K562 (cell line): ENCODE measurements around the gene TUBB4B. TPM values are rescaled to one million over a fixed set of nuclear protein-coding genes. Genes with fewer than 3 reads are reported as not detected.

Experiments used
- ATAC-seq: fragments of 200-7000 bp; cut with Tn5 transposase; 3 replicates; pipeline ENCODE4 v1.9.1; 2020; ENCODE audit warnings: moderate library complexity
- BruUV-seq: library from RNA; stranded (reverse); fragments of 400-500 nt; replicated peaks from 2 replicates; lab custom pipeline; 2021; lab: Mats Ljungman, UMichigan
- CTCF ChIA-PET: fragments of 300-600 bp; formaldehyde crosslinking; extraction: SDS; loops from one replicate; lab custom pipeline; 2021; ENCODE audit warnings: low intra/inter-chr PET ratio; lab: Yijun Ruan, JAX
- POLR2A ChIA-PET: fragments of 300-600, 350-650 bp; sonication (Branson Sonifier 250); formaldehyde crosslinking; extraction: SDS; loops from one replicate; lab custom pipeline; 2021; ENCODE audit warnings: antibody characterized with exemption, inconsistent platforms; lab: Yijun Ruan, JAX
- DNase-seq, 4 experiments: peaks; one replicate each; pipeline versions ENCODE4 v3.0.0 to v3.0.0-alpha.2; 2011 to 2018; ENCODE audit warnings: low spot score in 3 of 4, mixed read lengths in 3 of 4; ENCODE audit errors: extremely low read depth in 1 of 4
- FAIRE-seq: peaks from 2 replicates; lab custom pipeline; 2011; peaks lifted over from hg19 to GRCh38; lab: Jason Lieb, UNC
- H2AFZ ChIP-seq: 2 replicates; pipeline ENCODE4 v1.6.0; 2011; ENCODE audit warnings: low read depth, low read length, control low read depth, inconsistent platforms
- H3K27ac ChIP-seq: fragments of 200-600 bp; 3 replicates; pipeline ENCODE4 v1.8.0; 2011; ENCODE audit warnings: low read depth, mild to moderate bottlenecking, control low read depth, inconsistent platforms, low read length, moderate library complexity, mixed read lengths; ENCODE audit errors: extremely low read depth
- H3K27me3 ChIP-seq, 2 experiments: fragments of 300-600 bp in 1 of 2; 2 replicates in 1 of 2; 3 replicates in 1 of 2; pipeline versions ENCODE4 v1.6.0 to v1.8.0; 2011; ENCODE audit warnings: inconsistent platforms in 2 of 2, low read length in 2 of 2, mild to moderate bottlenecking in 1 of 2, mixed read lengths in 1 of 2, moderate library complexity in 1 of 2; ENCODE audit not compliant: control insufficient read depth in 2 of 2, insufficient read depth in 2 of 2
- H3K36me3 ChIP-seq: fragments of 300-600 bp; 3 replicates; pipeline ENCODE4 v1.8.0; 2011; ENCODE audit warnings: mild to moderate bottlenecking, low read length, inconsistent platforms; ENCODE audit not compliant: control insufficient read depth, insufficient read depth
- H3K4me1 ChIP-seq, 2 experiments: fragments of 200-600 bp in 1 of 2; replicated peaks in 1 of 2; 2 replicates in 1 of 2; 3 replicates in 1 of 2; pipeline versions ENCODE4 v1.5.1 to v1.8.0; 2011; ENCODE audit warnings: inconsistent platforms in 2 of 2, low read length in 2 of 2, mild to moderate bottlenecking in 1 of 2, mixed read lengths in 1 of 2, moderate library complexity in 1 of 2; ENCODE audit not compliant: control insufficient read depth in 2 of 2, insufficient read depth in 2 of 2
- H3K4me2 ChIP-seq: 2 replicates; pipeline ENCODE4 v1.6.1; 2011; ENCODE audit warnings: low read length, control low read depth, inconsistent platforms, mixed read lengths; ENCODE audit not compliant: insufficient read depth
- H3K4me3 ChIP-seq: fragments of 200-600 bp; sonication (generic), shearing (Covaris generic); 2 replicates; pipeline ENCODE4 v1.5.1; 2016; ENCODE audit warnings: control low read depth, inconsistent platforms
- H3K79me2 ChIP-seq: fragments of 200-600 bp; 3 replicates; pipeline ENCODE4 v1.8.0; 2011; ENCODE audit warnings: low read length, inconsistent platforms; ENCODE audit not compliant: control insufficient read depth, insufficient read depth
- H3K9ac ChIP-seq, 2 experiments: 2 replicates each; pipeline versions ENCODE4 v1.6.0 to v1.6.1; 2011; ENCODE audit warnings: low read depth in 2 of 2, low read length in 2 of 2, control low read depth in 1 of 2, inconsistent platforms in 1 of 2, mild to moderate bottlenecking in 1 of 2, mixed read lengths in 1 of 2; ENCODE audit not compliant: insufficient read depth in 1 of 2
- H3K9me1 ChIP-seq: one replicate; pipeline ENCODE4 v1.6.0; 2011; ENCODE audit warnings: inconsistent platforms, mild to moderate bottlenecking, low read length, moderate library complexity; ENCODE audit not compliant: control insufficient read depth, insufficient read depth
- H3K9me3 ChIP-seq: replicated peaks from 2 replicates; pipeline ENCODE4 v1.5.1; 2011; ENCODE audit warnings: low read depth, low read length, inconsistent platforms; ENCODE audit not compliant: control insufficient read depth, insufficient read depth
- H4K20me1 ChIP-seq: replicated peaks from 2 replicates; pipeline ENCODE4 v1.6.1; 2011; ENCODE audit warnings: low read length, inconsistent platforms, mixed read lengths; ENCODE audit not compliant: control insufficient read depth, insufficient read depth
- CHD2 ChIP-seq: IDR thresholded peaks from 2 replicates; pipeline ENCODE4 v1.6.1; 2011; ENCODE audit warnings: low read depth, low read length
- FIP1L1 ChIP-seq: fragments of 200-400 bp; formaldehyde crosslinking; IDR thresholded peaks from 2 replicates; pipeline ENCODE4 v1.6.1; 2018; ENCODE audit warnings: mild to moderate bottlenecking, low read depth, low read length; ENCODE audit not compliant: poor library complexity, severe bottlenecking
- SMAD4 ChIP-seq: fragments of 250-450 bp; sonication (Bioruptor Pico); conservative IDR thresholded peaks from 2 replicates; pipeline ENCODE4 v1.8.0; 2021; ENCODE audit warnings: inconsistent platforms, mild to moderate bottlenecking, moderate library complexity
- WHSC1 ChIP-seq: IDR thresholded peaks from one replicate; pipeline ENCODE4 v1.6.1; 2012; ENCODE audit warnings: low read length, control low read depth, inconsistent platforms
- WGBS: fragments of 100-300 bp; shearing (Covaris generic); methylation state at CpG from one replicate; pipeline ENCODE4 v1.1.6; 2016; ENCODE audit warnings: low coverage, mixed read lengths; ENCODE audit not compliant: insufficient coverage; ENCODE audit errors: missing lambda C conversion rate; 5-methylcytosine and 5-hydroxymethylcytosine counted together
- in situ Hi-C: fragments of 300-500 bp; cut with MboI; formaldehyde crosslinking; loops from 4 replicates; pipeline ENCODE4 v1.15.0; 2018; ENCODE audit warnings: inconsistent platforms, mixed read lengths
- intact Hi-C: fragments of 100-400 bp; cut with micrococcal nuclease; formaldehyde crosslinking; loops from 2 replicates; pipeline ENCODE4 v1.14.2; 2022
- polyA plus RNA-seq, 8 experiments: library from polyadenylated mRNA; depleted of rRNA in 4 of 8; stranded (reverse) in 5 of 8; unstranded in 3 of 8; fragments of >200 nt; fragmentation: Nextera tagmentation in 2 of 8; fragmentation: Illumina TruSeq in 1 of 8; extraction: Ambion mirVana in 2 of 8; extraction: Trizol in 1 of 8; gene quantifications; 2 replicates each; pipeline versions ENCODE4 v1.2.1 to v1.2.3, GENCODE V29; 2011 to 2014; ENCODE audit warnings: inconsistent platforms in 1 of 8, missing spikeins in 1 of 8
- total RNA-seq, 7 experiments: library from RNA; depleted of rRNA in 6 of 7; stranded (reverse); fragments of >200 nt in 6 of 7; fragmentation: Illumina TruSeq in 2 of 7; extraction: Trizol in 2 of 7; gene quantifications; 2 replicates each; pipeline versions ENCODE4 v1.2.1 to v1.2.3, GENCODE V29; 2011 to 2021; ENCODE audit warnings: low replicate concordance in 1 of 7
- TF ChIP-seq, protein P1 (sequence below): sonication (generic); formaldehyde crosslinking; IDR thresholded peaks from 2 replicates; pipeline ENCODE4 v1.9.0; 2022; ENCODE audit warnings: mild to moderate bottlenecking, missing genetic modification reagents
- TF ChIP-seq, protein P2 (sequence below): sonication (generic); formaldehyde crosslinking; IDR thresholded peaks from 2 replicates; pipeline ENCODE4 v1.8.1; 2023; ENCODE audit warnings: mild to moderate bottlenecking, missing genetic modification reagents
- TF ChIP-seq, protein P3 (sequence below): fragments of 250-450 bp; sonication (Bioruptor Pico); IDR thresholded peaks from 2 replicates; pipeline ENCODE4 v1.5.0; 2021; ENCODE audit warnings: mild to moderate bottlenecking, borderline replicate concordance
- TF ChIP-seq, protein P4 (sequence below): fragments of 150-350 bp; conservative IDR thresholded peaks from 2 replicates; pipeline ENCODE4 v1.6.1; 2014; ENCODE audit warnings: low read length
- TF ChIP-seq, protein P5 (sequence below): fragments of 200-800 bp; sonication (Bioruptor generic); IDR thresholded peaks from 2 replicates; pipeline ENCODE4 v1.6.1; 2017; ENCODE audit warnings: missing genetic modification characterization, missing compliant biosample characterization

TUBB4B gene
- total and polyA plus RNA-seq, 9 of the 15 experiments (the other 6 are each of a cell fraction or from before 2014, with no cell fraction given) = 24.1 to 443 (median 268) TPM

DNA sequence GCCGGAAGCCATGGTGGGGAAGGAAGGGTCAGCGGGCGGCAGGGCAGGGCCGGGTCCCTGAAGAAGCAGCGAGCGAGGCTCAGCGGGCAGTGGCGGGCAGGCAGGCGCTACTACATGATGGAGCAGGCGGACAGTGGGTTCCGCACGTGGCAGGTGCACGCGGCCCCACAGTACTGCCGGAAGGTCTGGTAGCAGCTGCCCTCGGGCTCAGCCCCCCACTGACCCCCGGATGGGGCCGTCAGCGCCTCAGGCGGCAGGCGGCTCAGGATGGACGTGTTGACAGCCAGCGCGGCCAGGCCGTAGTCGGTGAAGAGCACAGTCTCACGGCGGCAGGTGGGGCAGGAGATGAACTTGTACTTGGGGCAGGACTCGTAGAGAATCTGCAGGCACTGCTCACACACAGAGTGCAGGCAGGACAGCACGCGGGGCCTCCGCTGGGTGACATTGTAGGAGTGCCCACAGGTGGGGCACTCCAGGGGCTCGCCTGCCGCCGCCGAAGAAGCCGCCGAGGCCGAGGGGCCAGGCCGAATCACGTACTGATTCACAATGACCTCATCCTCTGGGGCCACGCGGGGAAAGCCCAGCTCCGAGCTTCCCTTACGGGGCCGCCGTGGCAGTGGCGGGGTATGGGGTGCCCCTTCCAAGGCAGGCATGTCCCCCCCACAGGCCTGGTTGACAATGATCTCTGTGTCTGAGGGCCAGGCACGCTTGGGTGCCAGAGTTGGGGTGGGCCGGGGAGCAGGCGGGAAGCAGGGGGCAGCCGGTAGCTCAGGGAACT, 20.6 kb upstream of the TUBB4B start (continued):
- TF ChIP-seq FIP1L1 (no peak), CHD2 (no peak)
- TF ChIP-seq, protein P1, sequence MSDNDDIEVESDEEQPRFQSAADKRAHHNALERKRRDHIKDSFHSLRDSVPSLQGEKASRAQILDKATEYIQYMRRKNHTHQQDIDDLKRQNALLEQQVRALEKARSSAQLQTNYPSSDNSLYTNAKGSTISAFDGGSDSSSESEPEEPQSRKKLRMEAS (CRISPR knock-in tag) = peak; percentile 50; the same call in 1 of the 2 replicates
- TF ChIP-seq, protein P2, sequence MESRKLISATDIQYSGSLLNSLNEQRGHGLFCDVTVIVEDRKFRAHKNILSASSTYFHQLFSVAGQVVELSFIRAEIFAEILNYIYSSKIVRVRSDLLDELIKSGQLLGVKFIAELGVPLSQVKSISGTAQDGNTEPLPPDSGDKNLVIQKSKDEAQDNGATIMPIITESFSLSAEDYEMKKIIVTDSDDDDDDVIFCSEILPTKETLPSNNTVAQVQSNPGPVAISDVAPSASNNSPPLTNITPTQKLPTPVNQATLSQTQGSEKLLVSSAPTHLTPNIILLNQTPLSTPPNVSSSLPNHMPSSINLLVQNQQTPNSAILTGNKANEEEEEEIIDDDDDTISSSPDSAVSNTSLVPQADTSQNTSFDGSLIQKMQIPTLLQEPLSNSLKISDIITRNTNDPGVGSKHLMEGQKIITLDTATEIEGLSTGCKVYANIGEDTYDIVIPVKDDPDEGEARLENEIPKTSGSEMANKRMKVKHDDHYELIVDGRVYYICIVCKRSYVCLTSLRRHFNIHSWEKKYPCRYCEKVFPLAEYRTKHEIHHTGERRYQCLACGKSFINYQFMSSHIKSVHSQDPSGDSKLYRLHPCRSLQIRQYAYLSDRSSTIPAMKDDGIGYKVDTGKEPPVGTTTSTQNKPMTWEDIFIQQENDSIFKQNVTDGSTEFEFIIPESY = peak; percentile 98

DNA sequence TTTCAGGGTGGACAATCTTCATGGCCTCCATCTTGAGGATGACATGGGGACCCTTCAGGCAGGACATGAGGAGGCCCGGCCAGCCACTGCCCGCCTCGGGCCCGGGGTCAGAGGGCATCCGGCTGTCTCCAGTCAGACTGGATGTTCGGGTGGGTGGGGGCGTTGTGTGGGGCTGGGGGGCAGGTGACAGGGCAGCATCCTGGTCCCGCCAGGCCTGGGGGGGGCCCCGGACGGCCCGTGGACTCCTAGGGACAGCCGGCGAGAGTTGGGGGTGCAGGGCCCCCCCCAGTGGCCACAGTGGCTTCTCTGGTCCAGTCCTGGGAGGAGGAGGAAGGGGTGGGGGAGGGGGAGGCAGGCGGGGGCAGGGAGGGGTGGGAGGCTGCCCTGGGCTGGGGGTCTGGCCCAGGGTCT, 20.0 kb upstream of the TUBB4B start:
- ATAC-seq (no peak), DNase-seq (no peak), FAIRE-seq (no peak)
- Histone ChIP-seq H3K9me1 (no peaks in the 10 kb centered on the region), H3K36me3 (peaks cover 11% of the 10 kb centered on the region; the same call in 1 of the 3 replicates), H3K9me3 (no peaks in the 10 kb centered on the region), H3K9ac (no peak overlapping the region), H3K27ac (no peak overlapping the region), H3K4me3 (no peak overlapping the region)
- no TSS peak for BruUV-seq
- in situ Hi-C loops (no loop called here), intact Hi-C loops (no loop called here)
- POLR2A ChIA-PET = interaction anchor here (0.9 to 1.6 kb wide), 4 partner anchors 11 to 33 kb away, joined by 3 to 6 read pairs (median 4); partner anchors contain the start of genes ANAPC2 and SSNA1
- TF ChIP-seq, protein P3, sequence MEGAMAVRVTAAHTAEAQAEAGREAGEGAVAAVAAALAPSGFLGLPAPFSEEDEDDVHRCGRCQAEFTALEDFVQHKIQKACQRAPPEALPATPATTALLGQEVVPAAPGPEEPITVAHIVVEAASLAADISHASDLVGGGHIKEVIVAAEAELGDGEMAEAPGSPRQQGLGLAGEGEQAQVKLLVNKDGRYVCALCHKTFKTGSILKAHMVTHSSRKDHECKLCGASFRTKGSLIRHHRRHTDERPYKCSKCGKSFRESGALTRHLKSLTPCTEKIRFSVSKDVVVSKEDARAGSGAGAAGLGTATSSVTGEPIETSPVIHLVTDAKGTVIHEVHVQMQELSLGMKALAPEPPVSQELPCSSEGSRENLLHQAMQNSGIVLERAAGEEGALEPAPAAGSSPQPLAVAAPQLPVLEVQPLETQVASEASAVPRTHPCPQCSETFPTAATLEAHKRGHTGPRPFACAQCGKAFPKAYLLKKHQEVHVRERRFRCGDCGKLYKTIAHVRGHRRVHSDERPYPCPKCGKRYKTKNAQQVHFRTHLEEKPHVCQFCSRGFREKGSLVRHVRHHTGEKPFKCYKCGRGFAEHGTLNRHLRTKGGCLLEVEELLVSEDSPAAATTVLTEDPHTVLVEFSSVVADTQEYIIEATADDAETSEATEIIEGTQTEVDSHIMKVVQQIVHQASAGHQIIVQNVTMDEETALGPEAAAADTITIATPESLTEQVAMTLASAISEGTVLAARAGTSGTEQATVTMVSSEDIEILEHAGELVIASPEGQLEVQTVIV = no peak
- TF ChIP-seq SMAD4 = no peak
- TF ChIP-seq WHSC1 = no peak
- TF ChIP-seq, protein P4, sequence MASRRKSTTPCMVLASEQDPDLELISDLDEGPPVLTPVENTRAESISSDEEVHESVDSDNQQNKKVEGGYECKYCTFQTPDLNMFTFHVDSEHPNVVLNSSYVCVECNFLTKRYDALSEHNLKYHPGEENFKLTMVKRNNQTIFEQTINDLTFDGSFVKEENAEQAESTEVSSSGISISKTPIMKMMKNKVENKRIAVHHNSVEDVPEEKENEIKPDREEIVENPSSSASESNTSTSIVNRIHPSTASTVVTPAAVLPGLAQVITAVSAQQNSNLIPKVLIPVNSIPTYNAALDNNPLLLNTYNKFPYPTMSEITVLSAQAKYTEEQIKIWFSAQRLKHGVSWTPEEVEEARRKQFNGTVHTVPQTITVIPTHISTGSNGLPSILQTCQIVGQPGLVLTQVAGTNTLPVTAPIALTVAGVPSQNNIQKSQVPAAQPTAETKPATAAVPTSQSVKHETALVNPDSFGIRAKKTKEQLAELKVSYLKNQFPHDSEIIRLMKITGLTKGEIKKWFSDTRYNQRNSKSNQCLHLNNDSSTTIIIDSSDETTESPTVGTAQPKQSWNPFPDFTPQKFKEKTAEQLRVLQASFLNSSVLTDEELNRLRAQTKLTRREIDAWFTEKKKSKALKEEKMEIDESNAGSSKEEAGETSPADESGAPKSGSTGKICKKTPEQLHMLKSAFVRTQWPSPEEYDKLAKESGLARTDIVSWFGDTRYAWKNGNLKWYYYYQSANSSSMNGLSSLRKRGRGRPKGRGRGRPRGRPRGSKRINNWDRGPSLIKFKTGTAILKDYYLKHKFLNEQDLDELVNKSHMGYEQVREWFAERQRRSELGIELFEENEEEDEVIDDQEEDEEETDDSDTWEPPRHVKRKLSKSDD = no peak
- TF ChIP-seq, protein P5, sequence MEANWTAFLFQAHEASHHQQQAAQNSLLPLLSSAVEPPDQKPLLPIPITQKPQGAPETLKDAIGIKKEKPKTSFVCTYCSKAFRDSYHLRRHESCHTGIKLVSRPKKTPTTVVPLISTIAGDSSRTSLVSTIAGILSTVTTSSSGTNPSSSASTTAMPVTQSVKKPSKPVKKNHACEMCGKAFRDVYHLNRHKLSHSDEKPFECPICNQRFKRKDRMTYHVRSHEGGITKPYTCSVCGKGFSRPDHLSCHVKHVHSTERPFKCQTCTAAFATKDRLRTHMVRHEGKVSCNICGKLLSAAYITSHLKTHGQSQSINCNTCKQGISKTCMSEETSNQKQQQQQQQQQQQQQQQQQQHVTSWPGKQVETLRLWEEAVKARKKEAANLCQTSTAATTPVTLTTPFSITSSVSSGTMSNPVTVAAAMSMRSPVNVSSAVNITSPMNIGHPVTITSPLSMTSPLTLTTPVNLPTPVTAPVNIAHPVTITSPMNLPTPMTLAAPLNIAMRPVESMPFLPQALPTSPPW (CRISPR knock-in tag) = peak; percentile 21; the same call in 1 of the 2 replicates
- TF ChIP-seq, all 486 proteins: peak for 1
- H3K27me3 ChIP-seq = no peaks in the 10 kb centered on the region
- H3K79me2 ChIP-seq = peaks cover 18% of the 10 kb centered on the region; the same call in 2 of the 3 replicates
- WGBS = no CpG with 5 or more reads among the region's 14 CpGs
- H2AFZ ChIP-seq = no peak overlapping the region
- CTCF ChIA-PET = no interaction called here
- peaks cover 34 to 95% of the 10 kb centered on the region in 2 experiments for H3K4me1 ChIP-seq
- no peaks in the 10 kb centered on the region for H4K20me1 ChIP-seq
- no peak overlapping the region for H3K4me2 ChIP-seq
